MM.1S (cell line): ENCODE measurements around the gene CDC14C.

Source experiments
- EZH2 ChIP-seq: fragments of 300-600 bp; sonication (generic); optimal IDR thresholded peaks from 2 replicates; pipeline ENCODE3; 2017; ENCODE audit warnings: low read depth, mild to moderate bottlenecking, antibody characterized with exemption, low read length, mixed read lengths
- EZH2phosphoT487 ChIP-seq: fragments of 300-600 bp; sonication (generic); IDR thresholded peaks from 2 replicates; pipeline ENCODE4 v1.6.1; 2018; ENCODE audit warnings: antibody characterized with exemption, low read length
- TF ChIP-seq, protein P1 (sequence below): fragments of 300-600 bp; sonication (generic); IDR thresholded peaks from 2 replicates; pipeline ENCODE4 v1.5.1; 2016; ENCODE audit warnings: antibody characterized with exemption, low read length, mixed read lengths

DNA sequence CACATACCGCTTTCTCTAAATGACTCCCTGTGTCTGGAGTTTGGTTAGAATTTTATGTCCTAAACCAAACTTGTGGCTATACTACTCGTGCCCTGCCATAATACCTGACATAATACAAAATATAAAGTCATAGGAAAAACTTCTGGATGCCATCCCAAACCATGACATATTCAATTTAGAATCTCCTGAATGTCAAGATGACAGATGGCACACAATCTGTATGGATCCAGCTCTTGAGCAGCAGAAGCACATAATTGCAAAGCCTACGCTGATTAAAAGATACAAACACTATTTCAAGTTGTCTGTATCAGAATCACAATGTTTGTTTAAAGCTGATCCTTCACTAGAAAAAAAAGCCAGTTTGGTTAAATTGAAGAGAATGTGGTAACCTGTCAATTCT lies 22.4 kb upstream of the CDC14C start:
- TF ChIP-seq, protein P1, sequence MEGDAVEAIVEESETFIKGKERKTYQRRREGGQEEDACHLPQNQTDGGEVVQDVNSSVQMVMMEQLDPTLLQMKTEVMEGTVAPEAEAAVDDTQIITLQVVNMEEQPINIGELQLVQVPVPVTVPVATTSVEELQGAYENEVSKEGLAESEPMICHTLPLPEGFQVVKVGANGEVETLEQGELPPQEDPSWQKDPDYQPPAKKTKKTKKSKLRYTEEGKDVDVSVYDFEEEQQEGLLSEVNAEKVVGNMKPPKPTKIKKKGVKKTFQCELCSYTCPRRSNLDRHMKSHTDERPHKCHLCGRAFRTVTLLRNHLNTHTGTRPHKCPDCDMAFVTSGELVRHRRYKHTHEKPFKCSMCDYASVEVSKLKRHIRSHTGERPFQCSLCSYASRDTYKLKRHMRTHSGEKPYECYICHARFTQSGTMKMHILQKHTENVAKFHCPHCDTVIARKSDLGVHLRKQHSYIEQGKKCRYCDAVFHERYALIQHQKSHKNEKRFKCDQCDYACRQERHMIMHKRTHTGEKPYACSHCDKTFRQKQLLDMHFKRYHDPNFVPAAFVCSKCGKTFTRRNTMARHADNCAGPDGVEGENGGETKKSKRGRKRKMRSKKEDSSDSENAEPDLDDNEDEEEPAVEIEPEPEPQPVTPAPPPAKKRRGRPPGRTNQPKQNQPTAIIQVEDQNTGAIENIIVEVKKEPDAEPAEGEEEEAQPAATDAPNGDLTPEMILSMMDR = no peak
- no peak for TF ChIP-seq EZH2phosphoT487
- TF ChIP-seq EZH2 = no peak
